Measurements from ENCODE around the gene GMDS. TPM values are rescaled to one million over a fixed set of nuclear protein-coding genes. Genes with fewer than 3 reads are reported as not detected.

The GMDS gene
- polyA plus RNA-seq, 1 of the 3 experiments (the other 2 are of a cell fraction) = 12.3 TPM

DNA sequence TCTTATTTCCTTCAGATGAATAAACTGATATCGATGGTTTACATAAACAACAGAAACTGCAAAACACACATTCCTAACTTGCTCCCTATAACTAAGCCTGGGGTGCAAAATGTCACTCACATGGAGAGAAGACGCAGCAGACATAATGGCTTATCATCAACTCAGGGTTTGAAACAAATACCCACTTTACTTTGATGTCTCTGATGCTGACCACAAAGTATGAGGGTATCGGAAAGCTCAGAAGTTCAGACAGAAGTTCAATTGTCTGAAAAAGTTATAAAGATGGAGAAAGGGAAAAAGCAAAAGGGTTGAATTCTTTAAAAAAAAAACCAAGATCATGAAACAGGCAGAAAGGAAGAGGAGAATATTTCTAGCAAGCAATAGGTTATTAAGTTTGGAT is 533.0 kb downstream of the GMDS start (continued):
- TF ChIP-seq, protein P1, sequence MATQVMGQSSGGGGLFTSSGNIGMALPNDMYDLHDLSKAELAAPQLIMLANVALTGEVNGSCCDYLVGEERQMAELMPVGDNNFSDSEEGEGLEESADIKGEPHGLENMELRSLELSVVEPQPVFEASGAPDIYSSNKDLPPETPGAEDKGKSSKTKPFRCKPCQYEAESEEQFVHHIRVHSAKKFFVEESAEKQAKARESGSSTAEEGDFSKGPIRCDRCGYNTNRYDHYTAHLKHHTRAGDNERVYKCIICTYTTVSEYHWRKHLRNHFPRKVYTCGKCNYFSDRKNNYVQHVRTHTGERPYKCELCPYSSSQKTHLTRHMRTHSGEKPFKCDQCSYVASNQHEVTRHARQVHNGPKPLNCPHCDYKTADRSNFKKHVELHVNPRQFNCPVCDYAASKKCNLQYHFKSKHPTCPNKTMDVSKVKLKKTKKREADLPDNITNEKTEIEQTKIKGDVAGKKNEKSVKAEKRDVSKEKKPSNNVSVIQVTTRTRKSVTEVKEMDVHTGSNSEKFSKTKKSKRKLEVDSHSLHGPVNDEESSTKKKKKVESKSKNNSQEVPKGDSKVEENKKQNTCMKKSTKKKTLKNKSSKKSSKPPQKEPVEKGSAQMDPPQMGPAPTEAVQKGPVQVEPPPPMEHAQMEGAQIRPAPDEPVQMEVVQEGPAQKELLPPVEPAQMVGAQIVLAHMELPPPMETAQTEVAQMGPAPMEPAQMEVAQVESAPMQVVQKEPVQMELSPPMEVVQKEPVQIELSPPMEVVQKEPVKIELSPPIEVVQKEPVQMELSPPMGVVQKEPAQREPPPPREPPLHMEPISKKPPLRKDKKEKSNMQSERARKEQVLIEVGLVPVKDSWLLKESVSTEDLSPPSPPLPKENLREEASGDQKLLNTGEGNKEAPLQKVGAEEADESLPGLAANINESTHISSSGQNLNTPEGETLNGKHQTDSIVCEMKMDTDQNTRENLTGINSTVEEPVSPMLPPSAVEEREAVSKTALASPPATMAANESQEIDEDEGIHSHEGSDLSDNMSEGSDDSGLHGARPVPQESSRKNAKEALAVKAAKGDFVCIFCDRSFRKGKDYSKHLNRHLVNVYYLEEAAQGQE (IDR thresholded peaks at IDR 0.05; ENCODE audit: low read depth, low read length) = no peak
- TF ChIP-seq IRF3 (IDR thresholded peaks at IDR 0.05; ENCODE audit: low read depth, low read length) (no peak), RXRA (IDR thresholded peaks at IDR 0.05; ENCODE audit: borderline replicate concordance, low read depth) (no peak)

- no peaks in the 10 kb centered on the region for H3K36me3 ChIP-seq (replicated peaks in 1 of 2; ENCODE audit: control insufficient read depth in 1 of 2, insufficient read depth in 2 of 2, low read length in 1 of 2)
- H3K4me2 ChIP-seq = no peak overlapping the region
- H3F3A ChIP-seq (replicated peaks; ENCODE audit: insufficient read depth) = no peaks in the 10 kb centered on the region
- no peaks in the 10 kb centered on the region for H3K9me3 ChIP-seq
- WGBS (ENCODE audit: low lambda C conversion rate) = 72% methylated on average over 4 of the region's 6 CpGs
- H3K9ac ChIP-seq = no peak overlapping the region
- ChIA-PET POLR2A (no interaction called here), CTCF (interaction anchor here (1.4 to 1.8 kb wide), 2 partner anchors 13 to 24 kb away, joined by 4 to 8 read pairs; no protein-coding TSS in a partner anchor)
- no peaks in the 10 kb centered on the region for H4K20me1 ChIP-seq (ENCODE audit: insufficient read depth)
- H3K4me3 ChIP-seq (ENCODE audit: low read depth in 2 of 2, low read length in 1 of 2) = no peak overlapping the region
- H3K4me1 ChIP-seq (ENCODE audit: control insufficient read depth in 1 of 2, insufficient read depth in 2 of 2, low read depth in 1 of 2, low read length in 1 of 2) = no peaks in the 10 kb centered on the region; a peak in 1 of 4 replicates
- no peak overlapping the region for H3K27ac ChIP-seq (ENCODE audit: low read depth in 2 of 2, low read length in 1 of 2)
- no peaks in the 10 kb centered on the region for H3K9me2 ChIP-seq
- H2AFZ ChIP-seq (ENCODE audit: low read depth) = no peak overlapping the region
- H3K79me2 ChIP-seq (ENCODE audit: insufficient read depth) = no peaks in the 10 kb centered on the region
- H3K27me3 ChIP-seq (ENCODE audit: insufficient read depth) = no peaks in the 10 kb centered on the region
- DNase-seq = no peak
- TF ChIP-seq GABPA (IDR thresholded peaks at IDR 0.05; ENCODE audit: low read depth) (no peak), ELF1 (IDR thresholded peaks at IDR 0.05) (no peak), FOXM1 (IDR thresholded peaks at IDR 0.05; ENCODE audit: low read depth) (no peak), ZBTB33 (IDR thresholded peaks at IDR 0.05; ENCODE audit: borderline replicate concordance, low read depth) (no peak), SMC3 (IDR thresholded peaks at IDR 0.05; ENCODE audit: low read depth, low read length) (no peak), RXRA (IDR thresholded peaks at IDR 0.05; ENCODE audit: borderline replicate concordance, low read depth) (no peak), EZH2phosphoT487 (IDR thresholded peaks at IDR 0.05; ENCODE audit: borderline replicate concordance, low read depth) (no peak), MEF2A (IDR thresholded peaks at IDR 0.05; ENCODE audit: borderline replicate concordance, low read depth) (no peak), CHD2 (IDR thresholded peaks at IDR 0.05; ENCODE audit: low read length, partially characterized antibody) (no peak)
- TF ChIP-seq, protein P2, sequence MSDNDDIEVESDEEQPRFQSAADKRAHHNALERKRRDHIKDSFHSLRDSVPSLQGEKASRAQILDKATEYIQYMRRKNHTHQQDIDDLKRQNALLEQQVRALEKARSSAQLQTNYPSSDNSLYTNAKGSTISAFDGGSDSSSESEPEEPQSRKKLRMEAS (IDR thresholded peaks at IDR 0.05; ENCODE audit: low read depth) = no peak
- TF ChIP-seq, protein P3, sequence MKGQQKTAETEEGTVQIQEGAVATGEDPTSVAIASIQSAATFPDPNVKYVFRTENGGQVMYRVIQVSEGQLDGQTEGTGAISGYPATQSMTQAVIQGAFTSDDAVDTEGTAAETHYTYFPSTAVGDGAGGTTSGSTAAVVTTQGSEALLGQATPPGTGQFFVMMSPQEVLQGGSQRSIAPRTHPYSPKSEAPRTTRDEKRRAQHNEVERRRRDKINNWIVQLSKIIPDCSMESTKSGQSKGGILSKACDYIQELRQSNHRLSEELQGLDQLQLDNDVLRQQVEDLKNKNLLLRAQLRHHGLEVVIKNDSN (IDR thresholded peaks at IDR 0.05; ENCODE audit: borderline replicate concordance, low read depth) = no peak
- TF ChIP-seq, protein P4, sequence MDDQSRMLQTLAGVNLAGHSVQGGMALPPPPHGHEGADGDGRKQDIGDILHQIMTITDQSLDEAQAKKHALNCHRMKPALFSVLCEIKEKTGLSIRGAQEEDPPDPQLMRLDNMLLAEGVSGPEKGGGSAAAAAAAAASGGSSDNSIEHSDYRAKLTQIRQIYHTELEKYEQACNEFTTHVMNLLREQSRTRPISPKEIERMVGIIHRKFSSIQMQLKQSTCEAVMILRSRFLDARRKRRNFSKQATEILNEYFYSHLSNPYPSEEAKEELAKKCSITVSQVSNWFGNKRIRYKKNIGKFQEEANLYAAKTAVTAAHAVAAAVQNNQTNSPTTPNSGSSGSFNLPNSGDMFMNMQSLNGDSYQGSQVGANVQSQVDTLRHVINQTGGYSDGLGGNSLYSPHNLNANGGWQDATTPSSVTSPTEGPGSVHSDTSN (IDR thresholded peaks at IDR 0.05) = no peak
- TF ChIP-seq, protein P1 (IDR thresholded peaks at IDR 0.05; ENCODE audit: low read depth, low read length) = no peak
- TF ChIP-seq, protein P5, sequence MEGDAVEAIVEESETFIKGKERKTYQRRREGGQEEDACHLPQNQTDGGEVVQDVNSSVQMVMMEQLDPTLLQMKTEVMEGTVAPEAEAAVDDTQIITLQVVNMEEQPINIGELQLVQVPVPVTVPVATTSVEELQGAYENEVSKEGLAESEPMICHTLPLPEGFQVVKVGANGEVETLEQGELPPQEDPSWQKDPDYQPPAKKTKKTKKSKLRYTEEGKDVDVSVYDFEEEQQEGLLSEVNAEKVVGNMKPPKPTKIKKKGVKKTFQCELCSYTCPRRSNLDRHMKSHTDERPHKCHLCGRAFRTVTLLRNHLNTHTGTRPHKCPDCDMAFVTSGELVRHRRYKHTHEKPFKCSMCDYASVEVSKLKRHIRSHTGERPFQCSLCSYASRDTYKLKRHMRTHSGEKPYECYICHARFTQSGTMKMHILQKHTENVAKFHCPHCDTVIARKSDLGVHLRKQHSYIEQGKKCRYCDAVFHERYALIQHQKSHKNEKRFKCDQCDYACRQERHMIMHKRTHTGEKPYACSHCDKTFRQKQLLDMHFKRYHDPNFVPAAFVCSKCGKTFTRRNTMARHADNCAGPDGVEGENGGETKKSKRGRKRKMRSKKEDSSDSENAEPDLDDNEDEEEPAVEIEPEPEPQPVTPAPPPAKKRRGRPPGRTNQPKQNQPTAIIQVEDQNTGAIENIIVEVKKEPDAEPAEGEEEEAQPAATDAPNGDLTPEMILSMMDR (IDR thresholded peaks at IDR 0.05) = no peak
Observed at GRCh38 chr6:1711136-1711535, 534.3 kb downstream of the GMDS start.

Data from SK-N-SH (cell line).